A549 (cell line): ENCODE results near the gene LYPD3. TPM values are rescaled to one million over a fixed set of nuclear protein-coding genes. Genes with fewer than 3 reads are reported as not detected.

Source experiments
- ATAC-seq, 2 experiments: fragments of 200-7000 bp in 1 of 2; fragments of >200 bp in 1 of 2; cut with Nextera tagmentation in 1 of 2; cut with Tn5 transposase in 1 of 2; 3 replicates each; pipeline versions ENCODE4 v1.8.0 to v1.9.1; 2018 to 2020; ENCODE audit warnings: mild to moderate bottlenecking in 1 of 2, moderate library complexity in 1 of 2
- CTCF ChIA-PET: fragments of 300-600 bp; sonication (Branson Sonifier 250); formaldehyde crosslinking; extraction: SDS; loops from one replicate; lab custom pipeline; 2021; ENCODE audit warnings: antibody characterized with exemption, inconsistent platforms; lab: Yijun Ruan, JAX
- POLR2A ChIA-PET: fragments of 350-600 bp; formaldehyde crosslinking; extraction: SDS; loops from one replicate; lab custom pipeline; 2021; ENCODE audit warnings: antibody characterized with exemption, inconsistent platforms; lab: Yijun Ruan, JAX
- DNase-seq, 2 experiments: peaks; one replicate each; pipeline versions ENCODE4 v3.0.0 to v3.0.0-alpha.2; 2011 to 2016; ENCODE audit warnings: low read depth in 1 of 2, low spot score in 1 of 2
- FAIRE-seq: peaks from 2 replicates; lab custom pipeline; 2011; peaks lifted over from hg19 to GRCh38; lab: Jason Lieb, UNC
- H3K27ac ChIP-seq, 2 experiments: fragments of >200 bp; sonication (Bioruptor Twin); formaldehyde crosslinking; 3 replicates each; pipeline ENCODE4 v1.5.1; 2016 to 2017
- H3K4me1 ChIP-seq: fragments of >200 bp; sonication (Bioruptor Twin); formaldehyde crosslinking; 3 replicates; pipeline ENCODE4 v1.6.1; 2016
- H3K4me2 ChIP-seq: fragments of >200 bp; sonication (Bioruptor Twin); formaldehyde crosslinking; 3 replicates; pipeline ENCODE4 v1.6.1; 2016
- H3K4me3 ChIP-seq: fragments of >200 bp; sonication (Bioruptor Twin); formaldehyde crosslinking; 3 replicates; pipeline ENCODE4 v1.5.1; 2016
- H3K9me3 ChIP-seq: fragments of >200 bp; sonication (Bioruptor Twin); formaldehyde crosslinking; 3 replicates; pipeline ENCODE4 v1.6.1; 2016
- BHLHE40 ChIP-seq: IDR thresholded peaks from 2 replicates; pipeline ENCODE4 v1.6.1; 2012; ENCODE audit warnings: low read depth, low read length, inconsistent platforms
- CHD2 ChIP-seq: fragments of 150-350 bp; IDR thresholded peaks from 2 replicates; pipeline ENCODE4 v1.6.1; 2014; ENCODE audit warnings: low read length; ENCODE audit not compliant: partially characterized antibody
- CHD4 ChIP-seq: fragments of 200-600 bp; sonication (generic); IDR thresholded peaks from 2 replicates; pipeline ENCODE4 v1.6.1; 2016; ENCODE audit warnings: antibody characterized with exemption, mild to moderate bottlenecking, borderline replicate concordance
- EHF ChIP-seq: fragments of 250-450 bp; sonication (Bioruptor Pico); IDR thresholded peaks from 2 replicates; pipeline ENCODE4 v1.5.0; 2020; ENCODE audit warnings: mild to moderate bottlenecking
- FOXS1 ChIP-seq: fragments of 250-450 bp; sonication (Bioruptor Pico); IDR thresholded peaks from 2 replicates; pipeline ENCODE4 v1.5.0; 2020; ENCODE audit warnings: mild to moderate bottlenecking, moderate library complexity
- HDAC2 ChIP-seq: fragments of 200-600 bp; sonication (generic); IDR thresholded peaks from 2 replicates; pipeline ENCODE4 v1.6.1; 2016
- HES2 ChIP-seq: fragments of >200 bp; sonication (Bioruptor Twin); formaldehyde crosslinking; IDR thresholded peaks from 2 replicates; pipeline ENCODE4 v1.6.1; 2016
- HOXA7 ChIP-seq: fragments of 250-450 bp; sonication (Bioruptor Pico); IDR thresholded peaks from 2 replicates; pipeline ENCODE4 v1.5.0; 2020; ENCODE audit warnings: mild to moderate bottlenecking, moderate library complexity
- HOXB5 ChIP-seq: fragments of 250-450 bp; sonication (Bioruptor Pico); IDR thresholded peaks from 2 replicates; pipeline ENCODE4 v1.5.0; 2020; ENCODE audit warnings: mild to moderate bottlenecking, moderate library complexity
- KDM1A ChIP-seq: fragments of 200-600 bp; sonication (generic); IDR thresholded peaks from 2 replicates; pipeline ENCODE4 v1.6.1; 2016; ENCODE audit warnings: low read depth, mild to moderate bottlenecking
- MAZ ChIP-seq: fragments of 150-350 bp; IDR thresholded peaks from 2 replicates; pipeline ENCODE4 v1.6.1; 2014; ENCODE audit warnings: antibody characterized with exemption, low read depth, low read length, borderline replicate concordance
- MYC ChIP-seq: IDR thresholded peaks from 2 replicates; pipeline ENCODE4 v1.6.1; 2012; ENCODE audit warnings: mild to moderate bottlenecking, inconsistent platforms, low read length, improper control_type of control experiment, borderline replicate concordance
- NFE2L2 ChIP-seq: fragments of 150-350 bp; conservative IDR thresholded peaks from 2 replicates; pipeline ENCODE4 v1.6.1; 2014; ENCODE audit warnings: low read length
- NR3C1 ChIP-seq: fragments of >200 bp; sonication (Bioruptor Twin); formaldehyde crosslinking; IDR thresholded peaks from 3 replicates; pipeline ENCODE4 v1.6.1; 2017
- POLR2A ChIP-seq: IDR thresholded peaks from 2 replicates; pipeline ENCODE4 v1.6.1; 2012; ENCODE audit warnings: mild to moderate bottlenecking, low read length
- RAD21 ChIP-seq, 2 experiments: fragments of >200 bp in 1 of 2; sonication (Bioruptor Twin) in 1 of 2; formaldehyde crosslinking in 1 of 2; IDR thresholded peaks in 1 of 2; conservative IDR thresholded peaks in 1 of 2; 2 replicates in 1 of 2; 3 replicates in 1 of 2; pipeline ENCODE4 v1.6.1; 2012 to 2018; ENCODE audit warnings: inconsistent platforms in 1 of 2
- RFX5 ChIP-seq: fragments of 450-650 bp; IDR thresholded peaks from 2 replicates; pipeline ENCODE4 v1.7.1; 2014; ENCODE audit warnings: antibody characterized with exemption, mild to moderate bottlenecking, moderate library complexity
- RNF2 ChIP-seq: fragments of 200-600 bp; sonication (generic); IDR thresholded peaks from 2 replicates; pipeline ENCODE4 v1.6.1; 2016; ENCODE audit warnings: low read depth, mild to moderate bottlenecking, antibody characterized with exemption, moderate library complexity, borderline replicate concordance
- SMC3 ChIP-seq: fragments of >200 bp; sonication (Bioruptor Twin); formaldehyde crosslinking; IDR thresholded peaks from 3 replicates; pipeline ENCODE4 v1.6.1; 2018; ENCODE audit warnings: inconsistent platforms
- SREBF2 ChIP-seq: fragments of 450-650 bp; IDR thresholded peaks from 2 replicates; pipeline ENCODE4 v1.6.1; 2014; ENCODE audit warnings: mild to moderate bottlenecking, moderate library complexity
- TFCP2L1 ChIP-seq: fragments of 250-450 bp; sonication (Bioruptor Pico); IDR thresholded peaks from 2 replicates; pipeline ENCODE4 v1.5.0; 2021; ENCODE audit warnings: mild to moderate bottlenecking
- ZC3H11A ChIP-seq: fragments of 450-650 bp; IDR thresholded peaks from 2 replicates; pipeline ENCODE4 v1.6.1; 2014; ENCODE audit warnings: antibody characterized with exemption, mild to moderate bottlenecking
- ZFP36 ChIP-seq: fragments of 450-650 bp; IDR thresholded peaks from 2 replicates; pipeline ENCODE4 v1.6.1; 2014; ENCODE audit warnings: borderline replicate concordance; ENCODE audit not compliant: partially characterized antibody
- WGBS: methylation state at CpG from one replicate; pipeline ENCODE4 v1.1.6; 2017; ENCODE audit errors: missing lambda C conversion rate; 5-methylcytosine and 5-hydroxymethylcytosine counted together
- polyA plus RNA-seq, 4 experiments: library from polyadenylated mRNA; depleted of rRNA in 3 of 4; stranded (reverse); fragments of >200 nt; fragmentation: RNase III in 1 of 4; extraction: RNeasy Plus Mini Kit Qiagen cat#74134 plus additional on column Dnase treatment in 1 of 4; gene quantifications; 2 replicates in 3 of 4; 3 replicates in 1 of 4; pipeline ENCODE4 v1.2.3, GENCODE V29; 2011 to 2017
- TF ChIP-seq, protein P1 (sequence below): fragments of 250-450 bp; sonication (Bioruptor Pico); IDR thresholded peaks from 2 replicates; pipeline ENCODE4 v1.5.0; 2020; ENCODE audit warnings: low read depth, mild to moderate bottlenecking, moderate library complexity

Gene LYPD3
- polyA plus RNA-seq, 2 of the 4 experiments (the other 2 are of a cell fraction) = 0.27 to 0.43 TPM

- DNase-seq (no peak), FAIRE-seq (no peak), ATAC-seq (no peak)
- Histone ChIP-seq H3K4me1 (peaks cover 9% of the 10 kb centered on the region; the same call in 2 of the 3 replicates), H3K9me3 (no peaks in the 10 kb centered on the region), H3K27ac (no peak overlapping the region), H3K4me3 (no peak overlapping the region), H3K4me2 (no peak overlapping the region)
- WGBS = 93% methylated on average over 43 of the region's 43 CpGs
- POLR2A ChIA-PET = interaction anchor here (0.6 kb wide), 3 partner anchors 27 to 93 kb away, joined by 3 to 5 read pairs (median 5); no protein-coding TSS in a partner anchor
- TF ChIP-seq RAD21 (conservative IDR thresholded peaks at IDR 0.05 in 1 of 2, IDR thresholded peaks at IDR 0.05 in 1 of 2) = no peak
- TF ChIP-seq HDAC2 = no peak
- TF ChIP-seq NFE2L2 = no peak
- no peak for TF ChIP-seq ZFP36
- TF ChIP-seq BHLHE40 = no peak
- no peak for TF ChIP-seq SMC3
- no peak for TF ChIP-seq CHD2
- CTCF ChIA-PET = interaction anchor here (0.6 to 2.5 kb wide), 7 partner anchors 8 to 195 kb away, joined by 3 to 13 read pairs (median 5); no protein-coding TSS in a partner anchor
Observed at GRCh38 chr19:43501661-43502418, 36.4 kb upstream of the LYPD3 start.

- WGBS = 75% methylated on average over 3 of the region's 3 CpGs
- POLR2A ChIA-PET = no interaction called here
- H3K4me3 ChIP-seq = no peak overlapping the region
- FAIRE-seq (no peak), DNase-seq (no peak), ATAC-seq (no peak)
- CTCF ChIA-PET = interaction anchor here (0.8 to 12.1 kb wide), 5 partner anchors 11 to 96 kb away, joined by 3 to 89 read pairs (median 7); no protein-coding TSS in a partner anchor
- TF ChIP-seq NR3C1 (no peak), FOXS1 (no peak), HOXB5 (CRISPR knock-in tag) (no peak), RFX5 (no peak), HES2 (no peak), HOXA7 (CRISPR knock-in tag) (no peak), RNF2 (no peak), SREBF2 (no peak), MAZ (no peak), ZC3H11A (no peak), TFCP2L1 (no peak), POLR2A (no peak), ZFP36 (no peak), MYC (no peak), KDM1A (no peak), EHF (no peak), CHD4 (no peak)
- TF ChIP-seq, protein P1, sequence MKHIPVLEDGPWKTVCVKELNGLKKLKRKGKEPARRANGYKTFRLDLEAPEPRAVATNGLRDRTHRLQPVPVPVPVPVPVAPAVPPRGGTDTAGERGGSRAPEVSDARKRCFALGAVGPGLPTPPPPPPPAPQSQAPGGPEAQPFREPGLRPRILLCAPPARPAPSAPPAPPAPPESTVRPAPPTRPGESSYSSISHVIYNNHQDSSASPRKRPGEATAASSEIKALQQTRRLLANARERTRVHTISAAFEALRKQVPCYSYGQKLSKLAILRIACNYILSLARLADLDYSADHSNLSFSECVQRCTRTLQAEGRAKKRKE (CRISPR knock-in tag) = no peak
- H3K27ac ChIP-seq = no peak overlapping the region
- H3K4me1 ChIP-seq = peaks cover 4% of the 10 kb centered on the region; the same call in 1 of the 3 replicates
- no peak overlapping the region for H3K4me2 ChIP-seq
- H3K9me3 ChIP-seq = no peaks in the 10 kb centered on the region
Observed at GRCh38 chr19:43499042-43499441, 33.6 kb upstream of the LYPD3 start.
